Activated CD8-positive, alpha-beta memory T cell treated with anti-CD3 and anti-CD28 coated beads, Interleukin-2, amount 50 U/mL, for 48 hours (primary cell): Measurements from ENCODE around the gene SPZ1.
"Not testable (repeated sequence)": the region's sequence is repeated elsewhere in the genome, so short reads cannot be mapped to it uniquely, and the experiment has no call there.

Source experiments
- DNase-seq: peaks from one replicate; pipeline ENCODE4 v3.0.0-alpha.2; 2020

The SPZ1 gene

DNA sequence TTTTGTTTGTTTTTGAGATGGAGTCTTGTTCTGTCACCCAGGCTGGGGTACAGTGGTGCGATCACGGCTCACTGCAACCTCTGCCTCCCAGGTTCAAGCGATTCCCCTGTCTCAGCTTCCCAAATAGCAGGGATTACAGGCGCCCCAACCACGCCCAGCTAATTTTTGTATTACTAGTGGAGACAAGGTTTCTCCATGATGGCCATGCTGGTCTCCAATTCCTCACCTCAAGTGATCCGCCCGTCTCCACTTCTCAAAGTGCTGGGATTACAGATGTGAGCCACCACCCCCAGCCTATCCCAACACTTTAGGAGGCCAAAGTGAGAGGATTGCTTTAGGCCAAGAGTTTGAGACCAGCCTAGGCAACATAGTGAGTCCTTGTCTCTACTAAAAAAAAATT, 19.3 kb downstream of the SPZ1 start:
- DNase-seq = no peak

- DNase-seq = no peak
These were observed 21.4 kb downstream of the SPZ1 start for GRCh38 chr5:80341016-80341775.

- DNase-seq = no peak
These were observed 23.3 kb downstream of the SPZ1 start for GRCh38 chr5:80343067-80343466.

DNA sequence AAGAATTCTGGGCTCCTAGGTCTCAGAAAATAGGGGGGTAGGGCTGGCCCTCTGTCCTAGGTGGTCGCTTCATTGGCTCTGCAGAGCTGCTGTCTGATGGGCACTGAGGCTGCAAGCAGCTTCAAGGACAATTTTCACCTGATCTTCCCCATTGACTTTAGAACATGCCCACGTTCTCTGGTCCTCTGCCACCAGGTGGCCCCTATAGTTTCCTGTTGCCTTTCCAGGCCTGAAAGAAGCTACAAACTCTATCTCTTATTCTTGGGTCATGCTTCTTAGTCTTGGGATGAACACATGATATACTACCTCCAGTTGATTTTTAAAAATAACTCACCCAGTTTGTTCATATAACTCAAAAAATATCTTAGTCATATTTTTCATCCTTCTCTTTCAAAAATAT, 26.3 kb downstream of the SPZ1 start:
- DNase-seq = no peak

DNA sequence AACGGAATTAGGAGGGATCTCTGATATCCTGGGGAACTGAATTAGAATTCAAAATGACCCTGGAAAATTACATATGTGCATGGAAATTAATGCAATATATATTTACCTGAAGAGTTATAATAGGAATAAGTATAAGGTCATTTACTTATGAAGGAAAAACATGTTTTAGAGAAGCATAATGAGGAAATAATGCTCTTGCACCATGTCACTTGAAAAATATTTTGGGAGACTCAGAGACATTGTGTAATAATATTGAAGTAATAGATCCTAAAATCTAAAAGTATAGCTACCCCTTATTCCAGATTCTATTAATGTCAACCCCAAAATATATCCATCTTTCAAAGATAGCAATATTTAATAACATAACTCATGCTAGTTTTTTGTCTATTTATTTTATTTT, 28.4 kb downstream of the SPZ1 start:
- no peak for DNase-seq

- DNase-seq = not testable (repeated sequence)
These were observed 31.2 kb downstream of the SPZ1 start for GRCh38 chr5:80351019-80351418.

GRCh38 chr5:80355686-80356085, 35.9 kb downstream of the SPZ1 start:
- no peak for DNase-seq

- DNase-seq = no peak
These were observed 37.9 kb downstream of the SPZ1 start for GRCh38 chr5:80357671-80358070.

DNA sequence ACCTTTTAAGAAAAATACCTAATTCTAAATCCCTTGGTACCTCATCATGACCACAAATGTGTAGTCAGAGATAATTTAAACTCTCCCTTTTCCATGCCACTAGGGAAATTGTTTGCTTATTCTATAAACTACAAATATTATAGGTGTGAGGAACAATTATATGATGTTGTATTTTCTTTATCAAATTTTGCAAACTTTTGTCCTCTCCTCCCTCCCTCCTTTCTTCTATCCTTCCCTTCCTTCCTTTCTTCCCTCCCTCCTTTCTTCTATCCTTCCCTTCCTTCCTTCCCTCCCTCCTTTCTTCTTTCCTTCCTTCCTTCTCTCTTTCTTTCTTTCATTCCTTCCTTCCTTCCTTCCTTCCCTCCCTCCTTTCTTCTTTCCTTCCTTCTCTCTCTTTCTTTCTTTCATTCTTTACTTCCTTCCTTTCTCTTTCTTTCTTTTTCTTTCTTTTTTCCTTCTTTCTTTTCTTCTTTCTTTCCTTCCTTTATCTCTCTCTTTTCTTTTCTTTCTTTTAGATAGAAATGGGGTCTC, 41.2 kb downstream of the SPZ1 start:
- DNase-seq = no peak

GRCh38 chr5:80364892-80365291, 45.1 kb downstream of the SPZ1 start:
- DNase-seq = no peak

- DNase-seq = no peak
These were observed 49.1 kb downstream of the SPZ1 start for GRCh38 chr5:80368661-80369480.

- no peak for DNase-seq
These were observed 49.7 kb downstream of the SPZ1 start for GRCh38 chr5:80369521-80369920.

GRCh38 chr5:80370390-80370789, 50.6 kb downstream of the SPZ1 start:
- no peak for DNase-seq
